A673 (cell line): ENCODE data around the gene SLC38A4.

Source experiments
- CTCF ChIP-seq: fragments of 300-800, 200-600 bp; sonication (generic); conservative IDR thresholded peaks from 2 replicates; pipeline ENCODE4 v1.5.1; 2017; ENCODE audit warnings: low read depth, mild to moderate bottlenecking, antibody characterized with exemption, low read length, moderate library complexity, mixed read lengths
- EZH2 ChIP-seq: fragments of 200-600 bp; sonication (generic); IDR thresholded peaks from 2 replicates; pipeline ENCODE4 v1.6.1; 2017; ENCODE audit warnings: borderline replicate concordance, low read depth, mild to moderate bottlenecking, mixed read lengths, antibody characterized with exemption, low read length; ENCODE audit not compliant: poor library complexity, severe bottlenecking

- TF ChIP-seq CTCF (no peak), EZH2 (no peak)
Measured at GRCh38 chr12:46815809-46816208, 10.0 kb downstream of the SLC38A4 start.
